Measurements from ENCODE around the gene SMC1A.

SMC1A gene

DNA sequence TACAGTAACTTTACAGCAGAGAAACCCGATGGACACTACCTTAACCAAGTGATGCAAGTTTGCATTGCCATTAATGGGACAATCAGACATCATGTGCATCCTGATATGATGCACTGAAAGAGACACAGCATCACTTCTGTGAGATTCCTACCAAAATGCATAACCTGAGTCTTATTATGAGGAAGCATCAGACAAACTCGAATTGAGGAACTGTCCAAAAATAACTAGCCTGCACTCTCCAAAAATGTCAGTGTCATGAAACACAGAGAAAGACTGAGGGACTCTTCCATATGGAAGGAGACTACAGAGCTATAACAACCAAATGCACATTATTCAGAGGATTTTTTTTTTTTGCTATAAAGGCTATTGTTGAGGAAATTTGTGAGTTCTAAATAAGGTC lies 74.5 kb downstream of the SMC1A start:
- no peak overlapping the region for H3K27ac ChIP-seq (ENCODE audit: extremely low read depth, low read depth, low read length)
- no peak for TF ChIP-seq GLIS2 (tag by site-specific recombination; IDR thresholded peaks at IDR 0.05)
- TF ChIP-seq, protein P1, sequence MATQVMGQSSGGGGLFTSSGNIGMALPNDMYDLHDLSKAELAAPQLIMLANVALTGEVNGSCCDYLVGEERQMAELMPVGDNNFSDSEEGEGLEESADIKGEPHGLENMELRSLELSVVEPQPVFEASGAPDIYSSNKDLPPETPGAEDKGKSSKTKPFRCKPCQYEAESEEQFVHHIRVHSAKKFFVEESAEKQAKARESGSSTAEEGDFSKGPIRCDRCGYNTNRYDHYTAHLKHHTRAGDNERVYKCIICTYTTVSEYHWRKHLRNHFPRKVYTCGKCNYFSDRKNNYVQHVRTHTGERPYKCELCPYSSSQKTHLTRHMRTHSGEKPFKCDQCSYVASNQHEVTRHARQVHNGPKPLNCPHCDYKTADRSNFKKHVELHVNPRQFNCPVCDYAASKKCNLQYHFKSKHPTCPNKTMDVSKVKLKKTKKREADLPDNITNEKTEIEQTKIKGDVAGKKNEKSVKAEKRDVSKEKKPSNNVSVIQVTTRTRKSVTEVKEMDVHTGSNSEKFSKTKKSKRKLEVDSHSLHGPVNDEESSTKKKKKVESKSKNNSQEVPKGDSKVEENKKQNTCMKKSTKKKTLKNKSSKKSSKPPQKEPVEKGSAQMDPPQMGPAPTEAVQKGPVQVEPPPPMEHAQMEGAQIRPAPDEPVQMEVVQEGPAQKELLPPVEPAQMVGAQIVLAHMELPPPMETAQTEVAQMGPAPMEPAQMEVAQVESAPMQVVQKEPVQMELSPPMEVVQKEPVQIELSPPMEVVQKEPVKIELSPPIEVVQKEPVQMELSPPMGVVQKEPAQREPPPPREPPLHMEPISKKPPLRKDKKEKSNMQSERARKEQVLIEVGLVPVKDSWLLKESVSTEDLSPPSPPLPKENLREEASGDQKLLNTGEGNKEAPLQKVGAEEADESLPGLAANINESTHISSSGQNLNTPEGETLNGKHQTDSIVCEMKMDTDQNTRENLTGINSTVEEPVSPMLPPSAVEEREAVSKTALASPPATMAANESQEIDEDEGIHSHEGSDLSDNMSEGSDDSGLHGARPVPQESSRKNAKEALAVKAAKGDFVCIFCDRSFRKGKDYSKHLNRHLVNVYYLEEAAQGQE (tag by site-specific recombination; IDR thresholded peaks at IDR 0.05): peak; percentile 73
- TF ChIP-seq, protein P2, sequence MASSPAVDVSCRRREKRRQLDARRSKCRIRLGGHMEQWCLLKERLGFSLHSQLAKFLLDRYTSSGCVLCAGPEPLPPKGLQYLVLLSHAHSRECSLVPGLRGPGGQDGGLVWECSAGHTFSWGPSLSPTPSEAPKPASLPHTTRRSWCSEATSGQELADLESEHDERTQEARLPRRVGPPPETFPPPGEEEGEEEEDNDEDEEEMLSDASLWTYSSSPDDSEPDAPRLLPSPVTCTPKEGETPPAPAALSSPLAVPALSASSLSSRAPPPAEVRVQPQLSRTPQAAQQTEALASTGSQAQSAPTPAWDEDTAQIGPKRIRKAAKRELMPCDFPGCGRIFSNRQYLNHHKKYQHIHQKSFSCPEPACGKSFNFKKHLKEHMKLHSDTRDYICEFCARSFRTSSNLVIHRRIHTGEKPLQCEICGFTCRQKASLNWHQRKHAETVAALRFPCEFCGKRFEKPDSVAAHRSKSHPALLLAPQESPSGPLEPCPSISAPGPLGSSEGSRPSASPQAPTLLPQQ (tag by site-specific recombination; IDR thresholded peaks at IDR 0.05): no peak
- H3K4me1 ChIP-seq (ENCODE audit: control insufficient read depth, insufficient read depth, low read length): no peaks in the 10 kb centered on the region
- ChIA-PET POLR2A (no interaction called here), CTCF (interaction anchor here (0.6 to 0.7 kb wide), 2 partner anchors 95 to 109 kb away, joined by 4 to 6 read pairs; no protein-coding TSS in a partner anchor)
- no peaks in the 10 kb centered on the region for H3K36me3 ChIP-seq (ENCODE audit: control insufficient read depth in 2 of 2, insufficient read depth in 1 of 2, low read length in 2 of 2)
- H3K4me3 ChIP-seq (ENCODE audit: low read depth, low read length): no peak overlapping the region
- peaks cover 4% of the 10 kb centered on the region for H3K9me3 ChIP-seq (ENCODE audit: control insufficient read depth, insufficient read depth, low read depth, low read length)

DNA sequence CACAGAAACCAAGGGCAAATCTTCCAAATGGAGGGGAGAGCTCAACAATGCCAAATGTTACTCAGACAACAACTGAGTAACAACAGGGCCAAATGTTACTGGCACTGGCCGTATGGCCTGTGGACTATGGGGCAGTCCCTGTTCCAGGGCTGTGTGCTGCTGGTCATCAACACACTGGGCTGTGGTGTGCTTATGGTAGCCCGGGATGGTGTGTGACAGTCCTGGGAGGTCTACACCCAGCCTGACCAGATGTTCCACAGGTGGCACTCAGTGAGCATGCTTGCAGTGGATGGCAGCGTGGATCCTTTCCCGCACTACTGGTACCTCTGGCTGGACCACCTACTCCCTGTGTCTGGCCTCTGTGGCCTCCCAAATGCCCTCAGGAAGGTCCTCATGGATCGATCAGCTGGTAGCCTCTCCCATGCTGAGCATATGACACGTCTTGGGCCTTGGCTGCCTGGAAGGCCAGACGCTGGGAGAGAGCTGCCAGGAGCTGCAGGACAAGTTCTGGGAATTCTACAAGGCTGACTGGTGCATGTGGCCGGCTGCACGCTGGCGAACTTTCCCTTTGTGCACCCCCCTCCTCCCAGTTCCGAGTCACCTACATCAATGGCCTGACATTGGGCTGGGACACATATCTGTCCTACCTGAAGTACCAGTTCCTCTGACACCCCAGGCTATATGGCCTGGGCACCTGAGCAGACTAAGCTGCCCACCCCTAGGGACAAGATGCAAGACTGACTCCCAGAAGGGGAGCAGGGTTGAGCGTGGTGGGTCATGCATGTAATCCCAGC lies 81.4 kb downstream of the SMC1A start:
- H3K4me3 ChIP-seq (ENCODE audit: low read depth, low read length): no peak overlapping the region
- peak; percentile 61 for TF ChIP-seq SCRT1 (tag by site-specific recombination; IDR thresholded peaks at IDR 0.05; ENCODE audit: borderline replicate concordance)
- TF ChIP-seq SCRT2 (tag by site-specific recombination; IDR thresholded peaks at IDR 0.05): peak; percentile 47; the same call in 1 of the 2 replicates
- TF ChIP-seq ZNF585B (tag by site-specific recombination; IDR thresholded peaks at IDR 0.05): no peak
- no peaks in the 10 kb centered on the region for H3K36me3 ChIP-seq (ENCODE audit: control insufficient read depth in 2 of 2, insufficient read depth in 1 of 2, low read length in 2 of 2)
- CTCF ChIA-PET: interaction anchor here (0.6 to 1.9 kb wide), 7 partner anchors 9 to 141 kb away, joined by 3 to 6 read pairs (median 5); no protein-coding TSS in a partner anchor
- POLR2A ChIA-PET: no interaction called here
- H3K27ac ChIP-seq (ENCODE audit: extremely low read depth, low read depth, low read length): no peak overlapping the region
- H3K4me1 ChIP-seq (ENCODE audit: control insufficient read depth, insufficient read depth, low read length): no peaks in the 10 kb centered on the region
- H3K9me3 ChIP-seq (ENCODE audit: control insufficient read depth, insufficient read depth, low read depth, low read length): peaks cover 4% of the 10 kb centered on the region

DNA sequence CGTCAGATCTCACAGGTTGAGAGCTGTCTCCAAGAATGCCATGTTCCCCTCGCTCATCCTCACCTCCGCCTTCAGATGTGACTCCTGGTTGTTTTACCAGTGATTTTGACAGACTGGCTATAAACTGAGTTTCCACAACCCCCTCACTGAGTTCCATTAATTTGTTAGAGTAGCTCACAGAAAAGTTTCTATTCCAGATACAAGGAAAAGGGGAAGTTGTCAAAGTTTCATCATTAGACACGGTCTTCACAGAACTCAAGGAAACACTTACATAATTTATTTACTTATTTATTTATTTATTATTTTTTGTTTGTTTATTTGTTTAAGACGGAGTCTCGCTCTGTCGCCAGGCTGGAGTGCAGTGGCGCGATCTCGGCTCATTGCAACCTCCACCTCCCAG lies 85.4 kb downstream of the SMC1A start:
- no peak overlapping the region for H3K4me3 ChIP-seq (ENCODE audit: low read depth, low read length)
- ChIA-PET POLR2A (no interaction called here), CTCF (interaction anchor here (1.2 to 12.6 kb wide), 3 partner anchors 12 to 21 kb away, joined by 4 to 233 read pairs (median 5); no protein-coding TSS in a partner anchor)
- no peak overlapping the region for H3K27ac ChIP-seq (ENCODE audit: extremely low read depth, low read depth, low read length)
- no peaks in the 10 kb centered on the region for H3K36me3 ChIP-seq (ENCODE audit: control insufficient read depth in 2 of 2, insufficient read depth in 1 of 2, low read length in 2 of 2)
- no peak for TF ChIP-seq ZFP41 (tag by site-specific recombination; IDR thresholded peaks at IDR 0.05; ENCODE audit: borderline replicate concordance)
- TF ChIP-seq, protein P3, sequence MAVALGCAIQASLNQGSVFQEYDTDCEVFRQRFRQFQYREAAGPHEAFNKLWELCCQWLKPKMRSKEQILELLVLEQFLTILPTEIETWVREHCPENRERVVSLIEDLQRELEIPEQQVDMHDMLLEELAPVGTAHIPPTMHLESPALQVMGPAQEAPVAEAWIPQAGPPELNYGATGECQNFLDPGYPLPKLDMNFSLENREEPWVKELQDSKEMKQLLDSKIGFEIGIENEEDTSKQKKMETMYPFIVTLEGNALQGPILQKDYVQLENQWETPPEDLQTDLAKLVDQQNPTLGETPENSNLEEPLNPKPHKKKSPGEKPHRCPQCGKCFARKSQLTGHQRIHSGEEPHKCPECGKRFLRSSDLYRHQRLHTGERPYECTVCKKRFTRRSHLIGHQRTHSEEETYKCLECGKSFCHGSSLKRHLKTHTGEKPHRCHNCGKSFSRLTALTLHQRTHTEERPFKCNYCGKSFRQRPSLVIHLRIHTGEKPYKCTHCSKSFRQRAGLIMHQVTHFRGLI (tag by site-specific recombination; IDR thresholded peaks at IDR 0.05): no peak
- TF ChIP-seq ZXDB (tag by site-specific recombination; IDR thresholded peaks at IDR 0.05): no peak
- no peak for TF ChIP-seq PRDM1 (tag by site-specific recombination; IDR thresholded peaks at IDR 0.05)
- no peak for TF ChIP-seq KLF8 (tag by site-specific recombination; IDR thresholded peaks at IDR 0.05)
- H3K4me1 ChIP-seq (ENCODE audit: control insufficient read depth, insufficient read depth, low read length): no peaks in the 10 kb centered on the region
- no peaks in the 10 kb centered on the region for H3K9me3 ChIP-seq (ENCODE audit: control insufficient read depth, insufficient read depth, low read depth, low read length)
